Heart right ventricle (tissue), 16 donors: ENCODE measurements around the gene LETM1. TPM values are rescaled to one million over a fixed set of nuclear protein-coding genes. Genes with fewer than 3 reads are reported as not detected.

Source experiments
- ATAC-seq, 8 donors: fragments of 200-7000 bp; cut with Tn5 transposase; one replicate each; pipeline ENCODE4 v1.9.1; 2020; ENCODE audit warnings: mild to moderate bottlenecking in 8 of 8, moderate library complexity in 8 of 8, moderate number of reproducible peaks in 1 of 8
- DNase-seq, 2 donors: peaks; one replicate each; pipeline ENCODE4 v3.0.0-alpha.2; 2020
- H3K27ac ChIP-seq, 10 donors: fragments of 200-600 bp; sonication (generic) in 2 of 10; one replicate each; pipeline versions ENCODE4 v1.5.0 to v1.8.0; 2020 to 2022; ENCODE audit warnings: mild to moderate bottlenecking in 3 of 10
- H3K27me3 ChIP-seq, 7 donors: fragments of 200-600 bp; one replicate each; pipeline ENCODE4 v1.8.0; 2021 to 2022; ENCODE audit warnings: mild to moderate bottlenecking in 2 of 7
- H3K36me3 ChIP-seq, 9 donors: fragments of 200-600 bp; sonication (generic) in 1 of 9; one replicate each; pipeline versions ENCODE4 v1.5.0 to v1.8.0; 2020 to 2022; ENCODE audit warnings: mild to moderate bottlenecking in 2 of 9
- H3K4me1 ChIP-seq, 9 donors: fragments of 200-600 bp; sonication (generic) in 1 of 9; one replicate each; pipeline versions ENCODE4 v1.5.0 to v1.8.0; 2020 to 2022; ENCODE audit warnings: mild to moderate bottlenecking in 4 of 9
- H3K4me3 ChIP-seq, 10 donors: fragments of 200-600 bp; sonication (generic) in 2 of 10; one replicate each; pipeline versions ENCODE4 v1.5.0 to v1.8.0; 2020 to 2022; ENCODE audit warnings: mild to moderate bottlenecking in 7 of 10, moderate library complexity in 2 of 10
- H3K9me3 ChIP-seq, 11 donors: fragments of 200-600 bp in 10 of 11; sonication (generic) in 2 of 11; one replicate each; pipeline versions ENCODE4 v1.5.0 to v1.8.0; 2013 to 2022; ENCODE audit warnings: mild to moderate bottlenecking in 2 of 11, control low read depth in 1 of 11, moderate library complexity in 1 of 11
- CTCF ChIP-seq, 9 donors: fragments of 200-600 bp; sonication (generic) in 2 of 9; IDR thresholded peaks; one replicate each; pipeline versions ENCODE4 v1.5.0 to v1.8.0; 2021 to 2022; ENCODE audit warnings: antibody characterized with exemption in 9 of 9, mild to moderate bottlenecking in 5 of 9, moderate library complexity in 1 of 9
- WGBS, 2 donors: extraction: QIAGEN DNeasy Blood & Tissue Kit; methylation state at CpG; one replicate each; pipeline ENCODE4 v1.1.7; 2013; ENCODE audit warnings: inconsistent platforms in 1 of 2; 5-methylcytosine and 5-hydroxymethylcytosine counted together
- intact Hi-C, 10 donors: fragments of 100-400 bp; cut with DNase I; formaldehyde crosslinking; loops; one replicate each; pipeline versions ENCODE4 v1.11.1 to v1.14.2; 2022
- polyA plus RNA-seq, 2 donors: library from polyadenylated mRNA; stranded (reverse); fragments of 200-250 nt; gene quantifications; one replicate each; pipeline ENCODE4 v1.2.3, GENCODE V29; 2013
- total RNA-seq, 10 donors: library from RNA; stranded (reverse); fragmentation: NEBNext Ultra II Directional in 3 of 10; extraction: Animal tissue kit (Norgen Biotek cat#: 25700) in 3 of 10; gene quantifications; one replicate each; pipeline versions ENCODE4 v1.2.1 to v1.2.4, GENCODE V29; 2021 to 2023
- donor health status: Arrhythmogenic right ventricular cardiomyopathy.
- donor health status: ischemic (EF 13 %, LVEDD 7.1; RV severe dilation, severe dysfunction).
- donor health status: healthy with polysubstance abuse.
- donor health status: DM: no; HTN: yes; CAD: no.
- donor health status: DM: no; HTN: no; CAD: no.
- donor health status: ischemic (EF 25% LVEDD 6.9; RV normal size, moderate dysfunction).
- donor health status: ischemic (EF 25% LVEDD 5.7; RV mildly dilated, moderate dysfunction).
- donor health status: healthy.
- donor health status: DM: yes; HTN: yes; CAD: no.
- donor health status: Ischemic cardiomyopathy.
- donor health status: ischemic (EF 35%, LVEDD 5.7; RV mildly dilated, moderate dysfunction).
- donor health status: nonischemic (EF 11% LVEDD 7.7; RV severe dilation, severe dysfunction).
- donor health status: DM: yes; HTN: yes; CAD: no.
- donor health status: PGD.
- donor health status: ischemic (EF 29% LVEDD 5.4; RV normal size, mild dysfunction).
- donor health status: nonischemic (EF 23%, LVEDD 6.1; RV moderate dilation, normal function).

Gene LETM1
- total and polyA plus RNA-seq, 12 donors, result 23.4 to 53.1 (median 41.2) TPM

- 95 to 96% methylated on average over 11 of the region's 11 CpGs for WGBS, 2 donors
- H3K27me3 ChIP-seq, result no peaks in the 10 kb centered on the region
- no peak for TF ChIP-seq CTCF (IDR thresholded peaks at IDR 0.05)
- intact Hi-C loops, result loop anchor here in 3 of 10 donors (5.0 kb wide), 3 partner anchors 39 to 59 kb away; no protein-coding TSS in a partner anchor
- no peaks in the 10 kb centered on the region for H3K9me3 ChIP-seq
- DNase-seq, result no peak
- H3K4me3 ChIP-seq, result no peak overlapping the region
- no peak for ATAC-seq
- H3K27ac ChIP-seq, result no peak overlapping the region
- H3K36me3 ChIP-seq, result peaks cover 0 to 5% (median 0%) of the 10 kb centered on the region in 9 donors
- H3K4me1 ChIP-seq, result no peaks in the 10 kb centered on the region
Measured at GRCh38 chr4:1806223-1806564, 49.8 kb downstream of the LETM1 start.

- Histone ChIP-seq H3K27me3 (no peaks in the 10 kb centered on the region), H3K4me1 (no peaks in the 10 kb centered on the region), H3K36me3 (peaks cover 0 to 3% (median 0%) of the 10 kb centered on the region in 9 donors), H3K9me3 (no peaks in the 10 kb centered on the region), H3K4me3 (no peak overlapping the region), H3K27ac (no peak overlapping the region)
- WGBS, 2 donors, result 92% methylated on average over 41 to 47 of the region's 47 CpGs
- ATAC-seq (no peak), DNase-seq (peak in 1 of 2 donors; percentile 5)
- TF ChIP-seq CTCF (IDR thresholded peaks at IDR 0.05), result no peak
- intact Hi-C loops, result loop anchor here in 3 of 10 donors (5.0 kb wide), 3 partner anchors 38 to 58 kb away; no protein-coding TSS in a partner anchor
Measured at GRCh38 chr4:1805493-1806222, 50.3 kb downstream of the LETM1 start.

GRCh38 chr4:1804638-1805492 lies 51.1 kb downstream of the LETM1 start:
- Histone ChIP-seq H3K4me1 (no peaks in the 10 kb centered on the region), H3K9me3 (no peaks in the 10 kb centered on the region), H3K27ac (no peak overlapping the region), H3K27me3 (no peaks in the 10 kb centered on the region), H3K36me3 (no peaks in the 10 kb centered on the region), H3K4me3 (no peak overlapping the region)
- intact Hi-C loops, result loop anchor here in 3 of 10 donors (5.0 kb wide), 3 partner anchors 38 to 58 kb away; no protein-coding TSS in a partner anchor
- 92 to 93% methylated on average over 37 of the region's 37 CpGs for WGBS, 2 donors
- ATAC-seq (no peak), DNase-seq (no peak)
- no peak for TF ChIP-seq CTCF (IDR thresholded peaks at IDR 0.05)

GRCh38 chr4:1803523-1804423 lies 52.2 kb downstream of the LETM1 start:
- WGBS, 2 donors, result 91 to 92% methylated on average over 51 of the region's 51 CpGs
- ATAC-seq, result no peak
- H3K27ac ChIP-seq, result no peak overlapping the region

More at GRCh38 chr4:1803523-1804423, 52.2 kb downstream of the LETM1 start:
- intact Hi-C loops, result no loop called here
- Histone ChIP-seq H3K4me3 (no peak overlapping the region), H3K9me3 (no peaks in the 10 kb centered on the region), H3K36me3 (no peaks in the 10 kb centered on the region), H3K27me3 (peaks cover 0 to under 1% (median 0%) of the 10 kb centered on the region in 7 donors), H3K4me1 (no peaks in the 10 kb centered on the region)
- TF ChIP-seq CTCF (IDR thresholded peaks at IDR 0.05), result no peak
- no peak for DNase-seq
